GM21360 (cell line): ENCODE measurements around the gene MFSD12.

Experiments used
- ATAC-seq: cut with Tn5 transposase; IDR thresholded peaks from one replicate; pipeline ENCODE4 v1.9.1; 2021; ENCODE audit warnings: mild to moderate bottlenecking, moderate library complexity; ENCODE audit not compliant: unreplicated experiment

The MFSD12 gene

DNA sequence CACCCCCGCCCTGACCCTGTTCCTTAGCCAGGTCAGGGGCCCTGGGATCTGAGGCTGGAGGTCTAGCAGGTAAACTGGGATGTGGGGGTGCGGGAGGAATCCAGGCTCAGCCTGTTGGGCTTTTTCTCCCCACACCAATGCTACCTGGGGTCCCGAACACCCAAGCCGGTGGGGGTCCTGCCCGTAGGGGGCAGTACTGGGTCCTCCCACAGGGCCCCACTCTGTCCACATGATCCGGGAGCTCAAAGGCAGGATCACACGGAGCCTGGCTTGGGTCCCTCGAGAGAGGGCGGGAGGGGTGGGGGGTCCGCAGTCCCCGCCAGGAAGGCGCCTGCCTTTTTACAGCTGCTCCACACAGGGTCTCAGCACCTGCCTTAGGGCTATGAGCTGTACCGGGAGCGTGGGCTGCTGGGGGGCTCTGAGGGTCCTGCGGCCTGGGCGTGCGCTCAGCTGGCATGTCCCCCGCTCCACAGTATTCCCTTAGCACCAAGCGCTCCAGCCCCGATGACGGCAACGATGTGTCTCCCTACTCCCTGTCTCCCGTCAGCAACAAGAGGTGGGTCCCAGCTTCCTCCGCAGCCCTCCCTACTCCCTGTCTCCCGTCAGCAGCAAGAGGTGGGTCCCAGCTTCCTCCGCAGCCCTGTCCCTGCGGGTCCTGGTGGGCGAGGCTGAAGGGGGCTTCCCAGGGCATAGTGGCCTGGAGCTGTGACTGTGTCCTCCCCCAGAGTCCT, 30.7 kb downstream of the MFSD12 start:
- ATAC-seq, result no peak

DNA sequence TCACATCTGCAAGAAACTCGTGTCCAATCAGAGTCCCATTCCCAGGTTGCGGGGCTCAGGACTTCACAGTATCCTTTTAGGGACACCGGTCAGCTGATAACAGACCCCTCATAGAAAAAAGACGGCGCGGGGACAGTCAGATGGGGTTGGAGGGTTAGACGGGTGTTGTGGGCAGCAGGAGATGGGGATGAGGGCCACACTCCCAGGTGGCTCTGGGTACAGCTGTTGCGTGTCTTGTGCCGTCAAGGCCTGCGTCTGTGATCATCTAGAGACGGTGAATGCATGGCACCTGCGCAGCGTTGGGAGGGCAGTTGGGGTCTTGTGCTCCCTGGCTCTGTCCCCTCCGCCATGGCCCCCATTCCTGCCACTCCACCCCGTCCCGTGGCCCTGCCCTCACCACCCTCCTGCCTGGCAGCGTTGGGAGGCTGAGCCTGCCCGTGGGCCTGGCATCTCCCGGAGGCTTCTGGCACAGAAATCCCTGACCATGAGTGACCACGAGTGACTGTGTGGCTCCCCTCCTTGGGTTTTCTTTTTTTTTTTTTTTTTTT, 32.4 kb downstream of the MFSD12 start:
- ATAC-seq, result no peak

DNA sequence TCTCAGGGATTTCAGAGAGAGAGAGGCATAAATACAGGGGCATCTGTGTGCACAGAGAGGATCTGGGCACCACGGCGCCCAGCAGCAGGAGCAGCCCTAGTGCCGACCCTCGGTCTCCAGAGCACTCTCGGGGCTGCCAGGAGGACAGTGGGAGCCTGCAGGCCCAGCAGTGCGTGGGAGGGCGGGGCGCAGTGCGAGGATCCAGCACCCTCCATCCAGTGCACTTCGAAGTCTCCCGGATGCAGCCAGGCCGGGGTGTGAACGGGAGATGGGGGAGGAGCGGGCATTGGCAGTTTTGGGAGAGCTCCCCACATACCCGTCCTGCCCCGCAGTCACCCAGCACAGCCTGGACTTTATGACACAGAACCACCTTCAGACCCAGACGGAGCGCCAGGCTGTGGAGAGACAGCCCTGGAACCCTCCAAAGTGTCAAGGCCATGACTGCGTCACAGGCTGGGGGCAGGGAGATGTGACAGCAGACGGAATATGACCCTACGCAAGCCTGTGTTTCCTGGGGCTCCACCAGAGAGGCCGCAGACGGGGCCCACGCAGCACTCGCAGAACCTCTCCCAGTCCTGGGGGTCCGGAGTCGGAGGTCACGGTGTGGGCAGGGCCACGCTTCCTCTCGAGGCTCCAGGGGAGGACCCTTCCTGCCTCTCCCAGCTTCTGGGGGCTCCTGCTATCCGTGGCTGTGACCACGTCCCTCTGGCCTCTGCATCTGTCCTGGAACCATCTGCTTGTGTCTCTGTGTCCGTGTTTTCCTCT, 33.1 kb downstream of the MFSD12 start:
- no peak for ATAC-seq

DNA sequence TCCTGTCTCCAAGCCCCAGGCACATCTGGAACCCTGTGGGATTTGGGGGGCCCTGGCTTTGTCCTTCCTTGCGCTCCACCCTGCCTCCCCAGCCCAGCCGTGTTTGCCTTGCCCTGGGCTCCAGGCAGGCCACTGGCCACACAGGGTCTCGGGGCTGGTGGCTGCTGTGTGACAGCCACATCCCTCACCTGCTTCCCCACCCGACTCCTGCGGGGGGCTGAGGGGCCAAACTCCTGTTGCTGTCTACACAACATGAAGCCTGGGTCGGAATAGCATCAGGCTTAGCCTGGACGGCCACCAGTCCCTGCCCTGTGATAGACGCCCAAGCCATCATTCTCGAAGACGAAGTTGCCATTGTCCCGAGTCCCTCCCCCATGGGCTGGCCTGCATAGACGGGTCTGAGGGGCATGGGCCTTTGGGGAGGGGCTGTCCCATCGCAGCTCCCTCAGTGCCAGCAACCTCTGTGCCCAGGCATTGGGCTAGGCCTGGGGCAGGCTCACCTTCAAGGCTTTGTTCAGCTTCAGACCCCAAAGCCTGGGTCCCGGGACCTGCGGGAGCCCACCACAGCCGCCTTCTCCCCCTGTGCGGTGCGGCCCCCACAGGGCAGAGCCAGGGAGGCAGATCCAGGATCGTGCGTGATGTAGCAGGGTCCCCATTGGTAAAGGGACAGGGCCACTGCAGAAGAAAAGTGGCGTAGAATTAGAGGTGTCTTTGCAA, 33.9 kb downstream of the MFSD12 start:
- ATAC-seq, result no peak

DNA sequence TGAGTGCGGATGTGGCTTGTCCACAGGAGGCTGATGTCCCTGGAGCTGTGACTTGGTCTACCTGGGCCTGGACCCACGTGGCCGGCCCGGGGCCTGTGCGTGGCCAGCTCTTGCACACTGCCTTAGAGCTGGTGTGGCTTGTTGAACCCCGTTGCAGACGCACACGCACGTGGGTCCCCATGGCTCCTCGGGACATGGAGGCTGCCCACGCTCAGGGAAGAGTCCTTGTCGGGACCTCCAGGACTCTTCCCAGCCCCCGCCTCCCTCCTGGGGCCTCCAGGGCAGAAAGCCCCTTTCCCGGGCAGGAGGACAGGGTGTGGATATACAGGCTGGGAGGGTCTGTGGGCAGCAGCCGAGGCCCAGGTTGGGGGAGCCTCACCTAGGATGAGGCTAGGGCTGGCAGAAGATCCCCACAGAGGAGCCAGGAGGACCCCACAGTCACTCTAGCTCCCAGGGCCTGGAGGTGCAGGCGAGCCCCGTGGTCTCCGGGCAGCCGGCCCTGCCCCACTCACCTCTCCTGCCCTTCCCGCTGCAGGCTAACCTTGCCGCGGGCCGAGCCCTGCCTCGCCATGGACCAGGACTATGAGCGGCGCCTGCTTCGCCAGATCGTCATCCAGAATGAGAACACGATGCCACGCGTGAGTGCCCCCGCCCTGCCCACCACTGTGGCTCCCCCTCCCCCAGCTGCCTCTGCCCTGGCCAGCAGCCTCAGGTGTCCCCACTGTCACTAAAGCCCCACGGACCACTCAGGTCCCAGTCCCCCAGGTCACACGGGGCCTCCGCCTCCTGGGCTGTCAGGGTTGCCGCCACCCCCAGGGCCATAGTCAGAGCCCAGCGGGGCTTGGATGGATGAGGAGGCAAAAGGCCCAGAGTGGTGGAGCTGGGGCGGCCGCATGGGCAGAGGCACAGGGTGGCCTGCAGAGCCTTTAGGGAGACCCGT, 34.7 kb downstream of the MFSD12 start:
- no peak for ATAC-seq

DNA sequence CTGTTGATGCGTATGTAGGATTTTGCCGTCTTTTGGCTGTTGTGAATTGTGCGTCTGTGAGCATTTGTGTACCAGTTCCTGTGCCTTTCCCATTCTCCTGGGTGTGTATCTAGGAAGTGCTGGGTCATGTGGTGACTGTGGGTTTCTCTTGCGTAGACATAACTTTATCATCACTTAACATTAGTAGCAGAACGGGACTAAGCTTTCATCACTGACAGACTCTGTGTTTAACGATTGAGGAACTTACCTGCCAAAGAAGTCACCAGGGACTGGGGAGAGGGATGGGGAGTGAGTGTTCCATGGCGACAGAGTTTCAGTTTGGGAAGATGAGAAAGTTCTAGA, 36.3 kb downstream of the MFSD12 start:
- no peak for ATAC-seq

DNA sequence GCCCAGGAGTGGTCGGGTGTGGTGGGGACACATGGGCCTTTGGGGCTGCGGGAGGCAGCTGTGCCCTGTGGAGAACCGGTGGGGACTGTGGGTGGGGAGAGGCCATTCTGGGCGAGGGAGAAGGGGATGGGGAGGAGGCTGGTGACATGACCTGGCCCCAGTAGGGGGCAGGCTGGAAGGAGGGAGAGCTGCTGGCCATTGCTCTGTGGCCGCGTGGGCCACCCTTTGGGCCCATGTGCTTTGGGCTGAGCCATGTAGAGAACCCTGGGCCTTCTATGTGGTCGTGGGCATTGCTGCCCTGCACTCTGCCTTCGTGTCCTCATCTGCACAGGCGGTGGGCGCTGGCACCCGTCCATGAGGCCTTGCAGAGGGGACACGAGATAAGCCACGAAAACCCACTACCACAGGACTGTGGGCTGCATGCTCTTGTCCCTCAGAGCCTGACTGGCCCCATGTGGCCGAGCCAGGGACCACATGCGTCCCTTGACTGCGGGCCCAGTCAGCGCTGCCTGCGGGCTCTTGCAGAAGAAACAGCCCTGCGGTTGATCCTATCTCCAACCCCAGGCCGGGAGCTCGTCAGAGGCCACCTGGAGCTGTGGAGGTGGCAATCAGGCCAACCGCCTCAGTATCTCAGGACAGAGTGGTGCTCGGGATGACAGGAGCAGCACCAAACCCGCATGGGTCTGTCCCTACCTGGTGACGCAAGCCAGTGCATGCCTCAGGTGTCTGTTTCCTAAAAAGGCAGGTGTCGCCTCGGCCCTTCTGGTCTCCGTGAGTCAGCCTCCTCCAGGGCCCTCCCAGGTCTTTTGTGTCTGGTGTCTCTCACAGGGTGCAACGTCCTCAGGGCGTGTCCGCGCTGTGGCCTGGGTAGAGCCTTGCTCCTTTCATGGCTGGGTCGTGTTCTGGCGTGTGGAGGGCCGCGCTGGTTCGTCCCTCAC, 37.0 kb downstream of the MFSD12 start:
- no peak for ATAC-seq

DNA sequence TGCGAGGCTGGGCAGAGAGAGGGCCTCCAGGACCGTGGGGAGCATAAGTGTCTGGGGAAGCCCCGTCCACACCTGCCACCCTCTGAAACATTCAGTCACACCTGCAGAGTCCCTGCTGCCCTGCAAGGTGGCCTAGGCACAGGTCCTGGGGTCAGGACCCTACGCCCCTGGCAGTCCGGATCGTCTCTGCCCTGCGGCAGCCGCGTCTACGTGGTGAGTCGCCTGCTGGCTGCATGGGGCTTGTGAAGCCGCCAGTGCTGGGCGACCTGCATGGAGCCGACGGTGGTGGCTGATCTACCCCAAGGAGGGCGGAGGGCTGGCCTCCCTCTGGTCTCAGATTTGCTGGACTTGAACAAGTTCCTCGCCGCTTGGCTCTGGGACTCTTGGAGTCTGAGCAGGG, 38.3 kb downstream of the MFSD12 start:
- ATAC-seq, result no peak

DNA sequence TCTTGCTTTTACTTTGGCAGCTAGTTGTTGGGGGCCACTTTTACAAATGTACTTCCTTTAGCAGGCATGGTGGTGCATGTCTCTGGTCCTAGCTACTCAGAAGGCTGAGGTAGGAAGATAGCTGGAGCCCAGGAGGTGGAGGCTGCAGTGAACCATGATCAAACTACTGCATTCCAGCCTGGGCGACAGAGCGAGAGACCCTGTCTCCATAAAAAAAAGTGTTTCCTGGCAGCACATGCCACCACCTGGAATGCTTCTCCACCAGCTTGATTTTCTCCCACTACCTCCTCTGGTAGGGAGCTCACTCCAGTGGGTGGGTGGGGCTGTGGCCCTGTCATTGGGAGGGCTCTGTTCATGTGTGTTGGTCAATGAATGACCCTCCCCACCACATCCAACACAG, 38.7 kb downstream of the MFSD12 start:
- no peak for ATAC-seq

DNA sequence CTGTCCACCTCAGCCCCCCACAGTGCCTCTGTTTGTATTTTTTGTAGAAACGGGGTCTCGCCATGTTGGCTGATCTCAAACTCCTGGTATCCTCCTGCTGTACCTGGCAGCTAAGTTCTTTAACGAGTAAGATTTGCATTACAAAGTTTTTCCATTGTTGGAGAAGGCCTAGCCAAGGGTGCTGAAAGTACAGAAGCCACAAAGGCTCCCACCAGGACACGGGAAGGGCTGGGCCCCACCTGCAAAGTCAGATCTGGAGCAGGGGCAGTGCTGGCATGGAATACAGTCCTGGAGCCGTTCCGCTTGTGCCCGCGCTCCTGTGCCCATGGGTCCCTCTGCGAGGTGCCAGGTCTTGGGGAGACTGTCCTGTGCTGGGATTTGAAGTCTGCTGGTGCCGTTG, 39.1 kb downstream of the MFSD12 start:
- no peak for ATAC-seq

DNA sequence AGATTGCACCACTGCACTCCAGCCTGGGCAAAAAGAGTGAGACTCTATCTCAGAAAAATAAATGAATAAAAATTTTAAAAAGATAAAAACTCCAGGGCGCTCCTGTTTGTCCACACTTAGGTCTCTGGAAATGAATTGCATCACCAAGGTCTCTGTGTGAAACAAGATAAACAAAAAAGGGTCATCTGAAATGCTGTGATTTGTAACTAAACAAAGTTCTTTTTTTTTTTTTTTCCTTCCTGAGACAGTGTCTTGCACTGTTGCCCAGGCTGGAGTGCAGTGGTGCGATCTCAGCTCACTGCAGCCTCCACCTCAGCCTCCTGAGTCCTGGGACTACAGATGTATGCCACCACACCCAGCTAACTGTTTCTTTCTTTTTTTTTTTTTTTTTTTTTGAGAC, 39.7 kb downstream of the MFSD12 start:
- no peak for ATAC-seq

DNA sequence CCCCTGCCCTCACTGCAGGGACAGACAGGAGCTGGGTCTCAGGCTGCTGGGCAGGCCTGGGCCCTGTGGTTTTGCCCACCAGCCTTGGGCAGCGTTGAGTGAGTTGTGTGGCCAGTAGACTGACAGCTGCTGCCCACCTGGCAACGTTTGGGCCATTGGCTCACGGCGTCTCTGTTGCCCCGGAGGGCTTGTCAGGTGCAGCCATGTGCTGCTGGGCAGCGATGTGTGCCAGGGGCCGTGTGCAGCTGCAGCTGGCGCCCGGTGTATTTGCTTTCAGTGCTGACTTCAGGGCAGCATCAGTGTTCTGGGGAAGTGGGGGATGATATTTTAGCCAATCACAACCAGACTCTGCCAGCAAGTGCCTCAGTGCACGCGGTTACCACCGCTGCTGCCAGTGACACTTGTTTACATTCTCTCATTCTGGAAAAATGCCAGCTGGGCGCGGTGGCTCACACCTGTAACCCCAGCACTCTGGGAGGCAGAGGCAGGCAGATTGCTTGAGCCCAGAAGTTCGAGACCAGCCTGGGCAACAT, 40.6 kb downstream of the MFSD12 start:
- no peak for ATAC-seq

DNA sequence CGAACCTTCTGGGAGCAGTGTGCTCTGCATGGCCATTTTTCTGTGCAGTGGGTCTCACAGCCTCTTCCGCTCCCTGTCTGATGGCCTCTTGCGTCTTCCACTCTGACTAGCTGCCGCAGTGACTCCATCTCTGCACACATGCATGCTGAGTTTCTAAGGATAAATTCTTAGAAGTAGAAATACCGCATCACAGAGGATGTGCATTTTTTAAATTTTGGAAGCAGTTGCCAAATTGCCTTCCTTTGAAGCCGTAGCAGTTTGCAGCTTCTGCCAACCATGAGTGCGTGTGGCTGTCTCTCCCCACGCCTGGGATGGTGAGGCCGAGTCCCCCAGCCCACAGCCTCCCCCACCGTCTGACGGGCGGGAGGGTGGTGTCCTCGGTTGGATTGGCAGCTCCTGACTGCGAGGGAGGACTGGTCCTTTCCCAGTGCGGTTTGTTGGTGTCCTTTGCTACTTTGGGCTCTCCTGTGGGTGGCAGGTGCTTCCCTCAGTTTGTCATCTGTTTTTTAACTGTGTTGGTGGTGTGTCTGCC, 41.4 kb downstream of the MFSD12 start:
- ATAC-seq, result no peak

DNA sequence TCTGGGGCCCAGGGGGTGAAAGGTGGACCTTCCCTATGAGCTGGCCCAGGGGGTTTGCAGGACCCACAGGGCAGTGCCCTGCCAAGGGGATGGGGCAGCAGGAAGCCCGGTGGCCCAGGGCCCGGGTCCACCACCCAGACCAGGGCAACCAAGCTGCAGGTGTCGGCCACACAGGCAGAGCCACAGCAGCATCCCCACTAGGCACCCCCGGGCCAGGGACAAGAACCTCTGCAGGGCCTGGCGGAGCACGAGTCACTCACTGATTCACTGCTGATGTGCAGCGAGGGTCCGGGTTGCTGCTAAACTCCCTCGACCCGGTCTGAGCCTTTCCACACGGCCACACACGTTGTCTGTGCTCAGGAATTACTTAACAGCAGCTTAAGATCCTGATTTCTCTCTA, 42.5 kb downstream of the MFSD12 start:
- ATAC-seq, result no peak

DNA sequence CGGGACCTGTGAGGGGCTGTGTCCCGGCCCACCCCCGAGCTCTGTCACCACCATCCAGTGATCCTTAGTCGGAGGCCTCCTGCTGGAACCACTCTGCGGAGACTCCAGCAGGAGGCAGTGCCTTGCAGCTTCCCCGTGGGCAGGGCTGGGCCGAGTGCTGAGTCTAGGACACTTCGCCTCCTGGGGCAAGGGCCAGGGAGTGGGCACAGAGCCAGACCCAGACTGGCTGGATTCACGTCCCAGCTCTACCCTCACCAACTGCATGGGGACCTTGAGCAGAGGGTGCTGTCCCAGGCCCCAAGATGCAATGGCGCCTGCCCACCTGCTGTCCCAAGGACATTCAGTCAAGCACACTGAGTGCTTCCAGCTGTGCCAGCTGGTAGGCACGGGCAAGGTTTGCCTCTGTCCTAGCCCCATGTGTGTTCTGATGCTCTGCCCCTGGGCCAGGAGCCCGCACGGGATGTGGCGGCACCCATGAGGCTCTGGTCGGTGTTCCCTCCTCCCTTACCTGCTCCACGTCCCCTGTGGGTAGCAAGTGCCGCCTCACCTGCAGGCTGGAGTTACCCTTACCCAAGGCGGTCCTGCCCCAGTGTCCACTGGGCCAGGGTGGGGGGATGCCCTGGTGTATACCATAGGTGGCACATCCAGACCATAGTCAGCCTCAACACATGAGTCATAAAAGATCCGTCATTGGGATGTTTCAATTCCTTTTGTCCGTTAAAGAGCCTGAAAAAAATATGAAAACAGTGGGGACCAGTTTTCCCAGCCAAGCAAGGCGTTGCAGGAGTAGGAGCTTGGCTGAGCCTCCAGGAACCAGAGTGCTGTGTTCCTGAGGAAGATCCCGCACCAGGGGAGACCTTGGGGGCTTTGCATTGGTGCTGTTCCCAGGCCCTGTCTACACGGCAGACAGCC, 43.9 kb downstream of the MFSD12 start:
- no peak for ATAC-seq

DNA sequence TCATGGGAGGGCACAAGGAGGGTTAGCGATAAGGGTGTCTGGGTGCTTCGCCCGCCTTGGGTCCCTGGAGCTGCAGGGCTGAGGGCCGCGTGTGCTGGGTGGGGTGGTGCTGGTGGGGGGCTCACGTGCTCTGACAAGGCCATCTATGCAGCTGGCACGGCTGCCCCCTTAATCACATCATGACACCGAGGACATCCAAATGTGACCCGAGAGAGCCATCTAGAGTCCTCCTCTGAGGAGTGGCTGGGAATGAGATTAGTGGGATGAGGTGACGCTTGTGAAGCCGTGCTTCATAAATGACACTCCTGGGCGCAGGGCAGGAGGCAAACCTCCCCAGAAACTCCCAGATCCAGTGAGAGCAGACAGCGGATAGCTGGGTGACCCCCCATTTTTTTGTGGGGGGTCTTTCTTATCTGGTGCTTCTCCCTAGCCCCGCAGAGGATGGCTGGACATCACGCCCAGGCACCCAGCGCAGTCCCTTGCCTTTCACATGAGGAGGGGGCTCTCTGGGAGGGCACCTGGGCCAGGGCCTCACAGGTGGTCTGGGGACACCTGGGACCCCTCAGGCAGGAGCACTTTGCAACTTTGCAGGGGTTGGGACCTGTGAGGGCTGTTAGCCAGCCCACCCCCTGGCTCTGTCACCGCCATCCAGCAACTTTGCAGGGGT, 44.7 kb downstream of the MFSD12 start:
- no peak for ATAC-seq

DNA sequence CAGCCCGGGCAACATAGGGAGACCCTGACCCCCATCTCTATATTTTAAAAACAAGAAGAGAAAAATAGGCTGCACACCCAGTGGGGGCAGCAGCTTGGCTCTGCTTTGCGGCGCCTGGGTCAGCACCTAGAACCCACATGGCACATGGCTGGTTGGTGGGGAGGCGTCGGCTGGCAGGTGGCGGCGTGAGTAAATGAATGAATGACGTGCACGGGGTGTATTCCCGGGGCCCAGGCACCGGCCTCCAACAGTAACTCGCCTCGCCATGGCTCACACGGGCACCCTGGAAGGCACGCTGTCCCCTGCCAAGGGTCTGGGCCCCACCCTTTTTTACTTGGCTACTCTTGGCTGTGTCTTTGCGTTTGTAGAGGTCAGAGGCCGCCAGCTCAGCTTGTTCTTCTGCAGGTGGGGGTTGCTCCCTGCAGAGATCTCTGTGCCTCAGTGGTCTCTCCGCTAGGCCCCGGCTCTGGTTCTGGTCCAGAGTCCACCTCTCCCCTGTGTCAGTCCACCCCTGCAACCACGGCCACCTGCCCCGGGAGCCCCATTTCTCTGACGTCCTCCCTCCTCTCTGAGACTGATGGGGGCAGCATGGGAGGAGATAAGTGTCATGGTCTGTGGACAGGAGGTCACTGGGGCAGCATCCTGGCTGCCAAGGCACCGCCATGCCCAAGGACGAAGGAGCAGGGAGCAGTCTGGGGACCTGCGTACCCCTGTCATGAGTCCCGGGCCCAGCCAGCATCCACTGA, 45.7 kb downstream of the MFSD12 start:
- no peak for ATAC-seq
